ENCODE results near the gene SMAD6.

The SMAD6 gene

GRCh38 chr15:66801266-66801665 is 99.2 kb downstream of the SMAD6 start:
- no peak for DNase-seq

GRCh38 chr15:66802025-66803001 is 100.3 kb downstream of the SMAD6 start:
- no peak for DNase-seq

GRCh38 chr15:66803182-66803729 is 101.2 kb downstream of the SMAD6 start:
- peak; percentile 73 for DNase-seq

- DNase-seq, result no peak
Observed at GRCh38 chr15:66803749-66804148, 101.7 kb downstream of the SMAD6 start.

- peak; percentile 8 for DNase-seq
Observed at GRCh38 chr15:66805202-66805885, 103.3 kb downstream of the SMAD6 start.

GRCh38 chr15:66808181-66808824 is 106.3 kb downstream of the SMAD6 start:
- no peak for DNase-seq

GRCh38 chr15:66809664-66810063 is 107.6 kb downstream of the SMAD6 start:
- no peak for DNase-seq

- peak; percentile 16 for DNase-seq
Observed at GRCh38 chr15:66815318-66815717, 113.3 kb downstream of the SMAD6 start.

GRCh38 chr15:66816201-66816600 is 114.2 kb downstream of the SMAD6 start:
- no peak for DNase-seq

GRCh38 chr15:66819084-66819483 is 117.0 kb downstream of the SMAD6 start:
- DNase-seq, result peak; percentile 81

GRCh38 chr15:66820481-66821176 is 118.6 kb downstream of the SMAD6 start:
- DNase-seq, result peak; percentile 35

- DNase-seq, result no peak
Observed at GRCh38 chr15:66821307-66821706, 119.3 kb downstream of the SMAD6 start.

- DNase-seq, result no peak
Observed at GRCh38 chr15:66822114-66822513, 120.1 kb downstream of the SMAD6 start.

- no peak for DNase-seq
Observed at GRCh38 chr15:66822576-66822975, 120.5 kb downstream of the SMAD6 start.

GRCh38 chr15:66823601-66824000 is 121.6 kb downstream of the SMAD6 start:
- no peak for DNase-seq

- no peak for DNase-seq
Observed at GRCh38 chr15:66824424-66824823, 122.4 kb downstream of the SMAD6 start.

- DNase-seq, result no peak
Observed at GRCh38 chr15:66825139-66825538, 123.1 kb downstream of the SMAD6 start.

- DNase-seq, result no peak
Observed at GRCh38 chr15:66825731-66826130, 123.7 kb downstream of the SMAD6 start.

- DNase-seq, result no peak
Observed at GRCh38 chr15:66826507-66826906, 124.5 kb downstream of the SMAD6 start.

- DNase-seq, result no peak
Observed at GRCh38 chr15:66827039-66827697, 125.1 kb downstream of the SMAD6 start.

- no peak for DNase-seq
Observed at GRCh38 chr15:66827698-66828055, 125.6 kb downstream of the SMAD6 start.
